HUES64 (cell line): ENCODE results near the gene ZDHHC11.
"Not testable (repeated sequence)": the region's sequence is repeated elsewhere in the genome, so short reads cannot be mapped to it uniquely, and the experiment has no call there.

Experiments
- H3K27ac ChIP-seq: 2 replicates; pipeline ENCODE4 v1.7.0; 2013; ENCODE audit warnings: low read depth, low read length, inconsistent platforms
- H3K27me3 ChIP-seq: 2 replicates; pipeline ENCODE4 v1.6.1; 2013; ENCODE audit warnings: mild to moderate bottlenecking, low read length; ENCODE audit not compliant: insufficient read depth
- H3K36me3 ChIP-seq: 2 replicates; pipeline ENCODE4 v1.6.1; 2013; ENCODE audit warnings: mild to moderate bottlenecking, low read length; ENCODE audit not compliant: insufficient read depth
- H3K4me1 ChIP-seq: 2 replicates; pipeline ENCODE4 v1.6.1; 2013; ENCODE audit warnings: mild to moderate bottlenecking, low read length, moderate library complexity; ENCODE audit not compliant: insufficient read depth
- H3K4me3 ChIP-seq: 2 replicates; pipeline ENCODE4 v1.5.1; 2013; ENCODE audit warnings: mild to moderate bottlenecking, low read length, moderate library complexity
- H3K9ac ChIP-seq: 2 replicates; pipeline ENCODE4 v1.6.1; 2013; ENCODE audit warnings: mild to moderate bottlenecking, low read depth, low read length
- H3K9me3 ChIP-seq: 2 replicates; pipeline ENCODE4 v1.6.1; 2013; ENCODE audit warnings: low read depth, low read length; ENCODE audit not compliant: insufficient read depth
- WGBS: fragments of 150-250, 120-280 bp; methylation state at CpG from one replicate; pipeline ENCODE4 v1.1.7; 2013; ENCODE audit warnings: missing lambda C conversion rate; 5-methylcytosine and 5-hydroxymethylcytosine counted together

Gene ZDHHC11

DNA sequence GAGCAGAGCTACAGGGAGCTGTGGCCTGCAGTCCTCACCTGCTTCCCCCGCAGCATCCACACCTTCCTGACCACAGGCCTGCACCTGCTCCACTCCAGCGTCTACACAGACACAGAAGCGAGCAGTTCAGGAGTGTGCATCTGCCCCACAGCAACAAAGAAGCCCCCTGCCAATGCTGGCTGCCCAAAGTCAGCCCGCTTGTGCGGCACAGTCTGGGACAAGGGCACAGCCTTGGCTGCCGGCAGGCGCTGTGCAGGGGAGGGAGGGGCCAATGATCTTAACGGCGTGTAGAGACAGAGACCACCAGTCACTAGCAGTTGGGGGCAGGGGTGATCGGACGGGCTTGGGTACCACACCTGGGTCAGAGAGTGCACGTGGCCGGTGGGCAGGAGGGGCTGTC, 35.2 kb upstream of the ZDHHC11 start:
- 95% methylated on average over 13 of the region's 13 CpGs for WGBS
- Histone ChIP-seq H3K27ac (no peak overlapping the region), H3K36me3 (peaks cover 100% of the 10 kb centered on the region), H3K27me3 (no peaks in the 10 kb centered on the region), H3K9me3 (no peaks in the 10 kb centered on the region), H3K4me1 (no peaks in the 10 kb centered on the region), H3K9ac (no peak overlapping the region), H3K4me3 (no peak overlapping the region)

DNA sequence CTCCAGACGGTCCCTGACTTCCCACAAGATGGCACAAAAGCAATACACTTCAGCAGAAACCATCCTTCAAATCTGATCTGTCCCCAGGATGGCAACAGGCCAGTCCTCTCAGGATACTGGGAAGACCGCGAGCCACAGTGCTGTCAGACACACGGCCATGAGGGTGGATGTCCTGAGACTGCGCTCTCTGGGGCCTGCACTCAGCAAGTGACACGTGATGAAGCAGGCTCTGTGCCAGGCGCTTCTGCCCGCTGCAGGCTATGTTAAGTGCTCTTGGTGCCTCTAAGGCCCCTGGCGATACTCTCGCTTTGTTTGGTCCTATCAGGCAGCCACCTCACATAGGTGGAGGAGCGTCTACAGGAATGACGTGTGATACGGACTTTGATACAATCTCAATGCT, 34.7 kb upstream of the ZDHHC11 start:
- no peaks in the 10 kb centered on the region for H3K9me3 ChIP-seq
- H3K27me3 ChIP-seq: no peaks in the 10 kb centered on the region
- H3K36me3 ChIP-seq: peaks cover 100% of the 10 kb centered on the region
- WGBS: 95% methylated on average over 13 of the region's 13 CpGs
- H3K27ac ChIP-seq: no peak overlapping the region
- H3K4me3 ChIP-seq: no peak overlapping the region
- H3K9ac ChIP-seq: no peak overlapping the region
- no peaks in the 10 kb centered on the region for H3K4me1 ChIP-seq

DNA sequence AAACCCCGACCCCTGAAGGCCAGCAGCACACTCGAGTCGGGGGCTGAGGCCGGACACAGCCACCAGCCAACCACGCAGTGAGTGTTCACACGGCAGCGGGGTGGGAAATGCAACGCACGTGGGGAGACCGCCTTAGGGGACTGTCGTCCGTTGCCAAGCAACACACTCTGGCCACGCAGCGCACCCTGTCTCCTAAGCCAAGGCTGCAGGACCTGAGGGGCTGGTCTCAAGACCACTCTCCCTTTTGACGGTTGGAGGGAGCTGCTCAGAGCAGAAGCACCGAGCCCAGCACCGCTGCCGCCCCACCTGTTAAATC, 34.3 kb upstream of the ZDHHC11 start:
- WGBS: 96% methylated on average over 18 of the region's 18 CpGs
- H3K4me3 ChIP-seq: no peak overlapping the region
- H3K4me1 ChIP-seq: no peaks in the 10 kb centered on the region
- no peak overlapping the region for H3K9ac ChIP-seq
- H3K9me3 ChIP-seq: no peaks in the 10 kb centered on the region
- peaks cover 98% of the 10 kb centered on the region for H3K36me3 ChIP-seq
- H3K27me3 ChIP-seq: no peaks in the 10 kb centered on the region
- H3K27ac ChIP-seq: no peak overlapping the region

DNA sequence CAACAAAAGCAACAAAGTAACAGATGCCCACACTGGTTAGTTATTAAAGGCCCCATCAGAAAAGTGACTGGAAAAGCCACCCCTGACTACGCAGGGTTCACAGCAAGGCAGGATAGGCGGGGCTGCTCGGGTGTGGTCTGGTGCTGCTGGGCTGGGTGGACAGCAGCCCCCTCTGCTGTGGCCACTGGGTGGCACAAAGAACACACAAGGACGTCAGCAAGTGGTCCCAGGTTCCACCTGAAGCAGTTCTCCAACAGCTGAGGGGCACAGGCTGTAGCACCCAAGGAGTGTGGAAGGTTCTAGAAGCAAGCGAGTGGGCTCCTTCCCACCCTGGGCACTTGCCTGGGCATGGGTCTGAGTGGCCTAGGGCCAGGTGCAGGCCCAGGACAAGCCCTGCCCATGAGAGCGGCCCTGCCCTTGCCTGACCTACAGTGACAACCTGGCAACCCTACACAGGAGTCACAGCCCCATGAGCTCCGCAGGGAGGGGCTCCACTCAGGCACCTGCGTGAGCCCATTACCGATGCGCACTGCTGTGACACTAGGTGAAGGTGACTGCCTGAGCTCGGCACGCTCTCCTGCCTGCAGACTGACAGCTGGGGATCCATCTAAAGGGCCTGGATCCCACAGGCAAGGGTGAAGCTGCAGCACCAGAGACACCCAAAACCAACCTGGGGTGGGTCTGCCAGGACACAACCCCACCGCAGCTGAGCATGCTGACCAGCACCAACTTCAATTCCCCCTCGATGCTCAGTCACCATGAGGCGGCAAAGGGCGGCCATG, 33.8 kb upstream of the ZDHHC11 start:
- Histone ChIP-seq H3K9ac (no peak overlapping the region), H3K9me3 (no peaks in the 10 kb centered on the region), H3K4me3 (no peak overlapping the region), H3K27me3 (no peaks in the 10 kb centered on the region), H3K27ac (no peak overlapping the region), H3K36me3 (peaks cover 93% of the 10 kb centered on the region), H3K4me1 (no peaks in the 10 kb centered on the region)
- WGBS: 95% methylated on average over 16 of the region's 16 CpGs

DNA sequence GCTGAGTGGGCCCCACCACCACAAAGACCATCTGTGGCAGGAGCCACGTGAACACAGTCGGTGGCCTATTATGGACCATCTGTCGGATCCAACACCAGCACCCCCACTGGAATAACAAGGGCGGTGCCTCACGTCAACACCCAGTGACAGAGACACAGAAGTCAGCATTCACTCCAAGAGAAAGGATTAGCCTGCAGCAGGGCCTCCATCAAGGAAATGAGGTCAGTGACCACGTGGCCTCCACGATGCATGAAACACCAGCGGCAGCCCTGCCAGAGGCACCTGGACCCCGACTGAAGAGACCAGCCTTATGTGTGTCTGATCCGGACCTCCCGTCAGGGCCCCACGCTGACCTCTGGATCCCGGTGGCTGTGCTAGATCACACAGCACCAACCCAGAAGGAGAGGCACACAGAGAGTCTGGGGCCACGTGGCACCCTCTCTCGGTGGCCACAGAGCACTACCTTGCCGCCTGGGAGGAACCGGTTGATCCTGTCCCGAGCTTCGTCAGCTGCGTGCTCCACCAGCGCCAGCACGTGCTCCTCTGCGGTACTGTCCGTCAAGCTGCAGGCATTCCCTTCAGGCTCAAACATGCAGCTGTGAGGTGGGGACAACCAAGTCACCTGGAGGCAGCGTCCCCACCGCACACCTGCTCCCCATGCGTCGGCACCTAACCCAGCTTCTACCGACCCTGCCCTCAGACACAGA, 32.8 kb upstream of the ZDHHC11 start:
- no peak overlapping the region for H3K9ac ChIP-seq
- no peaks in the 10 kb centered on the region for H3K4me1 ChIP-seq
- H3K4me3 ChIP-seq: no peak overlapping the region
- H3K27me3 ChIP-seq: no peaks in the 10 kb centered on the region
- no peak overlapping the region for H3K27ac ChIP-seq
- no peaks in the 10 kb centered on the region for H3K9me3 ChIP-seq
- WGBS: 97% methylated on average over 29 of the region's 29 CpGs
- peaks cover 83% of the 10 kb centered on the region for H3K36me3 ChIP-seq

DNA sequence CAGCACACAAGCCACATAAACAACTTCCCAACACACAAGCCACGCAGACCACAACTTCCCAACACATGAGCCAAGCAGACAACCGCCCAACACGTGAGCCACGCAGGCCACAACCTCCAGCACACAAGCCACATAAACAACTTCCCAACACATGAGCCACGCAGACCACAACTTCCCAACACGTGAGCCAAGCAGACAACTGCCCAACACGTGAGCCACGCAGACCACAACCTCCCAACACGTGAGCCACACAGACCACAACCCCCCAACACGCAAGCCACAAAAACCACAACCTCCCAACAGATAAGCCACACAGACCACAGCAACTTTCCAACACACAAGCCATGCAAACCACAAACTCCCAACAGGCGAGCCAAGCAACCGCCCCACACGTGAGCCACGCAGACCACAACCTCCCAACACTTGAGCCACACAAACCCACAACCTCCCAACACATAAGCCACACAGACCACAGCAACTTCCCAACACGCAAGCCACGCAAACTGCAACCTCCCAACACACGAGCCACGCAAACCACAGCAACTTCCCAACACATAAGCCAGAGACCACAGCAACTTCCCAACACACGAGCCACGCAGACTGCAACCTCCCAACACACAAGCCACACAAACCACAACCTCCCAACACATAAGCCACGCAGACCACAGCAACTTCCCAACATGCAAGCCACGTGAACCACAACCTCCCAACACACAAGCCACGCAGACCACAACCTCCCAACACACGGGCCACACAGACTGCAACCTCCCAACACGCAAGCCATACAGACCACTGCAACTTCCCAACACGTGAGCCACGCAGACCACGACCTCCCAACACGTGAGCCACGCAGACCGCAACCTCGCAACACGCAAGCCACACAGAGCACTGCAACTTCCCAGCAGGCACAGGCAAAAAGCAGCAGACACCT, 31.7 kb upstream of the ZDHHC11 start:
- H3K4me3 ChIP-seq: no peak overlapping the region
- H3K9me3 ChIP-seq: no peaks in the 10 kb centered on the region
- no peaks in the 10 kb centered on the region for H3K27me3 ChIP-seq
- no peak overlapping the region for H3K9ac ChIP-seq
- no peaks in the 10 kb centered on the region for H3K4me1 ChIP-seq
- H3K36me3 ChIP-seq: peaks cover 81% of the 10 kb centered on the region
- no peak overlapping the region for H3K27ac ChIP-seq
- WGBS: 97% methylated on average over 33 of the region's 33 CpGs

DNA sequence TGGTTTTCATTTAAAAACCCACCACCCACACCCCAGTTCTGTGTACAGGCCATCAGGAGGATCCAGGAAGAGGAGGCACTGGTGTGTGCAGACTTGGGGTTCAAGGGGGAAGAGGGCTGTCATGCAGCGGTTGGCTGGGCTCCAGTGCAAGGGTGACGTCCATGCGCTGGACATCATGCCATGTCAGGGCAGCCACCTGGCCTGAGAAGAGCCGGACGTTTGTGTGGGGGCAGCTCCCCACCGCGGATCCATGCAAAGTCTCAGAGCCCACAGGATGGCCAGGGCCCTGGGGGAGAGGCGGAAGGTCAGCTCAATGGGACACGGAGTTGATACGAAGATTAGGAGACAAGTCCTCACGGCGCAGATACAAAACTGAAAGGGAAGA, 30.8 kb upstream of the ZDHHC11 start:
- WGBS: 97% methylated on average over 12 of the region's 12 CpGs
- Histone ChIP-seq H3K36me3 (peaks cover 81% of the 10 kb centered on the region), H3K9me3 (no peaks in the 10 kb centered on the region), H3K27me3 (no peaks in the 10 kb centered on the region), H3K9ac (no peak overlapping the region), H3K4me3 (no peak overlapping the region), H3K27ac (no peak overlapping the region), H3K4me1 (no peaks in the 10 kb centered on the region)

DNA sequence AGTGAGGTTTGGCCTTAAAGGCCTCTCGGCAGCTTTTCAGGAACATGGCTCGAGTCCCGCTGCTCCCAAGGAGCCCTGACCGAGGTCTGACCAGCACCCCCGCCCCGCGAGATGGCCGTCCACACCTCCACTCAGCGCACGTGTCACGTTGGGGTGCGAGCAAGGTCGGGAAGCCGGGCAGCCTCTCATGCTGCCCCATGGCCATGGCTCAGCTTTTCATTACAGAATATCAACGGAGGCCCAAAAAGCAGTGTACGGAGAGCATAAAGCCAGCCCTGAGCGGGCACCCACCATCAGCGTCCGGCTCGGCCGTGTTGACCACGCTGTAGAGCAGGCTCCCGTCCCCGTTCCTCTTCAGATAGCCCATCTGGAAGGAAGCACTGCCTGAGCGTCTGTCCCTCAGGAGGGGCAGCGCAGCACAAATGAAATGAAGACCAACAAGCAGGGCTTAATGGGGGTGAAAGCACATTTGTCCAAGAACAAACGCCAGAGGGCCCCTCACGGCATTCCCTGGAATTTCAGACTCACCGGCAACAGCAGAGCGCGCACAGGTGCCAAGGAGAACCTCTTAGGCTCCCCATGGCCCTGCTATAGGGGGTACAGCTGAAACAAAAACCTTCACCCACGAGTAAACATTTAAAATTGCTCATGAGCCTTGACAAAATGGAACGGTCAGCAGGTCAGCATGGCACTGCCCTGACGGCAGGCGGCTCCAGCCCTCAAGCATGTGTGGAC, 30.2 kb upstream of the ZDHHC11 start:
- no peak overlapping the region for H3K4me3 ChIP-seq
- no peaks in the 10 kb centered on the region for H3K4me1 ChIP-seq
- WGBS: 97% methylated on average over 35 of the region's 35 CpGs
- no peak overlapping the region for H3K9ac ChIP-seq
- H3K36me3 ChIP-seq: peaks cover 81% of the 10 kb centered on the region
- no peak overlapping the region for H3K27ac ChIP-seq
- no peaks in the 10 kb centered on the region for H3K27me3 ChIP-seq
- H3K9me3 ChIP-seq: no peaks in the 10 kb centered on the region

DNA sequence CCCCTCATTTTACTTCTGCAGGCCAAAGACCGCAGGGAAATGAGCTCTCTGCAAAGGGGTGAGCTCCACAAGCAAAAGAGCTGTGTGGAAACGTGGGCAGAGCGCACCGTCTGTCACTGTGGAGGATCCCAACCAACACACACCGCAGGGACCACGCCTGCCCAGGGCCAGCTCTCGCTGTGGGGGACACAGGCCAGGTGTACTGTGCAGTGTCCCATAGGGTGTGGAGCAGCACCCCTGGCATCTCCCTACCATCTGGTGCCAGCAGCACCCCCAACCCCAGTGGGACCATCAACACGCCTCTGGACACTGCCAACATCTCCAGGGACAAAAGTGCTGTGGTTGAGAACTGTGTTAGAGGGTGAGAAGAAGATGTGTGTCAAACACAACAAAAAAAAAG, 27.9 kb upstream of the ZDHHC11 start:
- H3K9me3 ChIP-seq, H3K4me1 ChIP-seq, H3K27ac ChIP-seq, H3K27me3 ChIP-seq, H3K9ac ChIP-seq, H3K4me3 ChIP-seq: not testable (repeated sequence)
- no CpG with 5 or more reads among the region's 8 CpGs for WGBS
- H3K36me3 ChIP-seq: peaks cover 80% of the 10 kb centered on the region

DNA sequence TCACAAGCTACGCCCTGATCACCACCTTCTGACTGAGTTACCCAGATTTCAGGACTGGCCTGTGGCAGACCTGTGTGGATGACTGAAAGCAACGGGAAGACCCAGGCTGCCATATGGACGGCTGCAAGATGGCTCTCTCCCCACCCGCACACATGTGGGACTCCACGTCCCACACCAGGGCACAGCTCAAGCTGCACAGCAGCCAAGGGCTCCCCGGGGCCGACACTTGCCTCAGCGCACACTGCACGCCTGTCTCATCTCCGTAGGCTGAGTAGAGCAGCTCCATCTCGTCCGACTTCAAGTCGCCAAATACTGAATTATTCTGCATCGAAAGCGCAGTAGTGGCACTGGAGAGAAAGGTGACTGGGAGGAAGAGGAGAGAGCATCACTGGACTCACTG, 27.3 kb upstream of the ZDHHC11 start:
- Histone ChIP-seq H3K27ac (no peak overlapping the region), H3K27me3 (no peaks in the 10 kb centered on the region)
- 97% methylated on average over 15 of the region's 15 CpGs for WGBS

More for the DNA sequence above, 27.3 kb upstream of the ZDHHC11 start:
- Histone ChIP-seq H3K9me3 (no peaks in the 10 kb centered on the region), H3K9ac (no peak overlapping the region), H3K4me3 (no peak overlapping the region), H3K4me1 (no peaks in the 10 kb centered on the region), H3K36me3 (peaks cover 80% of the 10 kb centered on the region)
